Activated naive CD4-positive, alpha-beta T cell treated with Interleukin-2 at 50 U/mL for 16 hours (primary cell): ENCODE results near the gene HMGN4.

ENCODE experiments used
- DNase-seq: peaks from one replicate; pipeline ENCODE4 v3.0.0-alpha.2; 2020

Gene HMGN4

GRCh38 chr6:26552640-26553188 is 14.5 kb downstream of the HMGN4 start:
- DNase-seq: no peak

- peak; percentile 79 for DNase-seq
Observed at GRCh38 chr6:26553264-26553634, 15.1 kb downstream of the HMGN4 start.

DNA sequence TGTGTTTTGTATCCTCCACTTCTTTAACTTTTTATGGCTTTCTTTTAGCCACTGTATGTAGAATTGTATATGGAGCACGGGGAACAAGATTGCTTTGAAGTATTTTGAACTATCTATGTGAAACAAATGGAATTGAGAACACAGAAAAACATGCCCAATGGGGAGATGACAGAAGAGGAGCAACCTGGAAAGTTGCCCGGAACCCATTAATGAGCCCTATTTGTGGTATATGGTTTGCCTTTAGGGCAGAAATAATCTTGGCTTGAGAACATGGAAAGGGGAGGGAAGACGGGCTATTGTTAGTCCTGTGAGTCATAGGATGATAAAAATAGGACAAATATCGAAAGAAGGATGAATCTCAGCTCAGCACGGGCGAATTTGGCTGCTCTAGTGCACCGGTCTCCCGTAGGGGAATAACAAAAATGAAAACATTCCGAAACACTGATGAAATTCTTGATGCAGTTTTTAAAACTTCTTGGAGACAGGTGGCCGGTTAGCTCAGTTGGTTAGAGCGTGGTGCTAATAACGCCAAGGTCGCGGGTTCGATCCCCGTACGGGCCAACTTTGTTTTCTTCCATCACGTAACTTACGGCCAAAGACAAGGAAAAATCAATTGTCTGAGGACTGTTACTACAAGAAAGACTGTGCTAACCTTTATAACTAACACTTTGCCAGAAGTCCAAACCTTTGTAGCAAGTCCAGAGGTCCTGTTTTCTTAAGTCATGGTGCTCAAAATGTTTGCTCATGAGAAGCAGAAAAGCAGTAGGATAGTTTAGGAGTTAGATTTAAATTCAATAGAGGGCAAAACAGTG is 15.7 kb downstream of the HMGN4 start:
- peak; percentile 82 for DNase-seq

DNA sequence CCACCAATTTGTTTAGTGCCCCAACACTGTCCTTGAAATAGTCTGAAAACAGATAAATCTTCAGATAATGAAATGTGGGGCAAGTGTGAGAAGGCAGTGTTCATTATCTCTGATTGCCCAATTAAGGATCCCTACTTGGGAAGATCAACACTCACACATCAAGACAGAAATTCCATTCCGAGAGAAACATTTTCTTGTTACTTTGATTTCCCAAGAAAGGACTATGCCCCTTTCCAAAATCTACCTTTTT is 16.2 kb downstream of the HMGN4 start:
- DNase-seq: no peak

DNA sequence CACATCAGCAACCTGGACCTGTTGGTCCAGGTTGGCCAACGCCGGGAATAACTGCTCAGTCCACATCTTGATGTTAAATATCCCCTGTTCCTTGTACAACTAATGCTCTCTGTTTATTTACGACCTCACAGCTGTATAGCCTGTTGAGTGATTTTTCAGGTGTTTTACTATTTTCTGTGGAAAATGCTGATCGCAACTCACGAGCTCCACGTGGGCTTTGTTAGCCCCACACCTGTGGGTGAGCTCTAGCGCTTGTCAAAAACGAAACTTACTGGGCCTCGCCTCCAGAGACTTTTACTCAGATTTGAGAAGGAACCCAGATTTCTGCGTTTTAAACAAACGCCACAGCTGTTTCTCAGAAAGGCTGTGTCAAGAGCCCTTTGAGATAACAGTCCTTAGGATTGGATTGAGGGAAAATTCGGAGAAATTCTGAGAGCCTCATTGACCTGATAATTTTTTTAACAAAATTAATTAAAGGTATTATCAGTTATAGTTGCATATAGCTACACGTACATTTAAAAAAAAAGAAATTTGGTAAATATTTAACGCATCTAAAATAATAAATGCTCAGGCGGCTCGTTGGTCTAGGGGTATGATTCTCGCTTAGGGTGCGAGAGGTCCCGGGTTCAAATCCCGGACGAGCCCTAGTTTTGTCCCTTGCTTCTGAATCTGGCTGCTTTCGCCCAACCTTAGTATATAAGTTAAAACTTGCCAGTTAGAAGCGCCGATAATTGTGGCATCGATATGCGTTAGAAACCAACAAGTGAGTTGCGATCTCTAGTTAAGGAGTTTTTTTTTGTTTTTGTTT is 16.7 kb downstream of the HMGN4 start:
- peak; percentile 64 for DNase-seq

- no peak for DNase-seq
Observed at GRCh38 chr6:26555505-26556262, 17.5 kb downstream of the HMGN4 start.

- DNase-seq: peak; percentile 47
Observed at GRCh38 chr6:26556263-26557070, 18.3 kb downstream of the HMGN4 start.

DNA sequence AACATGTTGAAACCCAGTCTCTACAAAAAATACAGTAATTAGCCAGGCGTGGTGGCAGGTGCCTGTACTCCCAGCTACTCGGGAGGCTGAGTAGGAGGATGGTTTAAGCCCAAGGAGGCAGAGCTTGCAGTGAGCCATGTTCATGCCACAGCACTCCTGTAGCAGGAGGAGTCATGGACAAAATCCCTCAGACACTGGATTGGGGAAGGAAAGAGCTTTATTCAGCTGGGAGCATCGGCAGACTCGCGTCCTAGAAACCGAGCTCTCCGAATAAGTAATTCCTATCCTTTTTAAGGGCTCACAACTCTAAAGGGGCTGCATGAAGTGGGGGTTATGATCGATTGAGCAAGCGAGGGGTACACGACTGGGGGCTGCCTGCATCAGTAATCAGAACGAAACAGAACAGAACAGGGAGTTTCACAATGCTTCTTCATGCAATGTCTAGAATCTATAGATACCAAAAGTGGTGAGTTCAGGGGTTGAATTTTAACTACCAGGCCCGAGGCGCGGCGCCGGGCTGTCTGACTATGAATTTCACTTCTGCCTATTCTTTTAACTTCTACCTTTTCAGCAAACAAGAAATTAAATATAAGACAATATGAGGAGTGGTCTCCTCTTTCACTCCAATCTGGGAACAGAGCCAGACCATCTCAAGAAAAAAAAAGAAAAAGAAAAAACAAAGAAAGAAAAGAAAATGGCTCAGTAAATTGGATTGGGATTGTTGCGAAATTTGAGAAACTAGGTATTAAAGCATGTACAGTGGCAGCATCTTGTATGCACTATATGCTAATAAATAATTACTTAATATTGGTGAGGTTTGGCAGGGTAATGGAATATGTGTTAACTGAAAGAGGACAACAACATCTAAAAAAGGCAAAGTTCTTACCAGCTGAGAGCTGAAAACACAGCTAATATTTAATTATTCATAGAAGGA is 23.6 kb downstream of the HMGN4 start:
- no peak for DNase-seq

GRCh38 chr6:26563488-26563887 is 25.3 kb downstream of the HMGN4 start:
- DNase-seq: no peak

DNA sequence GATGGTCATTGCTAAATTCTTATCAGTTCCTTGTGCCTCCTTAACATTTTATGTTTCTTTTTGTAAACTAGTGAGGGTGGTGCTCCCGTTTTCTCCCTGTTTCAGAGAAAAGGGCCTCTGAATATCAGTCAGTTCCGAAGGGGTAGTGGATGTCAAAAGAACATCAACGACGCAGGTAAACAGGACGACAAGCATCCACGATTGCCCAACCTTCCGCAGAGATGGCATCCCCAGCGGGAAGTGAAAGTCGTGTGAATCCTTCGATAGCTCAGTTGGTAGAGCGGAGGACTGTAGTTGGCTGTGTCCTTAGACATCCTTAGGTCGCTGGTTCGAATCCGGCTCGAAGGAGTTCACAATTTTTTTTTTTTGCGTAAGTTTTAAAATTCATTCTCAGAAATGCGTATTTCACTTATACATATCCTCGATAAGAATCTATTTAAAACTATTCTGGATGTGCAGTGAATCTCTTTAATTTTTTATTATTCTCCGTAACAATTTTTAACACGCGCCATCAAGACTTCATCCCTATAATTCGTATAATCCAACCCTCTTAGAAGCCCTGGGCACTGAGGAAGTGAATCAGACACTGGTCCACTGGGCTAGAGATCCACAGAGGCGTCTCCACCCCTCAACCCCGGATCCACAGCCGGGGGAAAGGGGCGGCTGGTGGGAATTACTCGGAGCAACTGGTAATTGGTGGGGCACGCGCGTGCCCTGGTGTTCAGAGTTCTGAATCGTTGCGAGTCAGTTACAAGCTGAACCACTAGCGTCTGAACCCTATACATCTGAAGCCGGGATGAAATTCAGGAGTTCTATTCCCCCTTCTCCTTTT is 30.7 kb downstream of the HMGN4 start:
- DNase-seq: peak; percentile 98

GRCh38 chr6:26569433-26569764 is 31.2 kb downstream of the HMGN4 start:
- no peak for DNase-seq

DNA sequence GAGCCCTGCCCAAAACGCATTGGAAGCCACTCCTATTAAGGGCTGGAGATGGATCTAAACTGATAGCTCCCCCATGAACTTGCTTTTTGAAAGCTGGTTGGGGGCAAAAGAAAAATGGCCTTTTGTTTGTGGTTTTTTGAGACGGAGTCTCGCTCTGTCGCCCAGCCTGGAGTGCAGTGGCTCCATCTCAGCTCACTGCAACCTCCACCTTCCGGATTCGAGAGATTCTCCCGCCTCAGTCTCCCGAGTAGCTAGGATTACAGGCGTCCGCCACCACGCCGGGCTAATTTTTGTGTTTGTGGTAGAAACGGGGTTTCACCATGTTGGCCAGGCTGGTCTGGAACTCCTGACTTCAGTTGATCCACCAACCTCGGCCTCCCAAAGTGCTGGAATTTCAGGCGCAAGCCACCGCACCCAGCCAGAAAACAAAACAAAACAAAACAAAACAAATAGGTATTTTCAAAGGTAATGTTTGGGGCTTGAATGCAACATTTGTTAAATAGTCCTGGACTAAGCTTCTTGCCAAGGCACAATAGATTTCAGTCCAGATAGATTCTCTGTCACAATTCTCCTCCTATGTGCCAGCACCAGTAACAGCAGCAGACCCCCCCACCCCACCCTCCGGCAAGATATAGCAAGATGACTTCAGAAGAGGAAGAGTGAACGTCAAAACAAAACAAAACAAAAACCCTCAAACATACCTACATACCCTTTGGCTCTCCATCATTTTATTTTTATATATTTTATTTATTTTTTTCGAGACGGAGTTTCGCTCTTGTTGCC is 32.1 kb downstream of the HMGN4 start:
- no peak for DNase-seq

DNA sequence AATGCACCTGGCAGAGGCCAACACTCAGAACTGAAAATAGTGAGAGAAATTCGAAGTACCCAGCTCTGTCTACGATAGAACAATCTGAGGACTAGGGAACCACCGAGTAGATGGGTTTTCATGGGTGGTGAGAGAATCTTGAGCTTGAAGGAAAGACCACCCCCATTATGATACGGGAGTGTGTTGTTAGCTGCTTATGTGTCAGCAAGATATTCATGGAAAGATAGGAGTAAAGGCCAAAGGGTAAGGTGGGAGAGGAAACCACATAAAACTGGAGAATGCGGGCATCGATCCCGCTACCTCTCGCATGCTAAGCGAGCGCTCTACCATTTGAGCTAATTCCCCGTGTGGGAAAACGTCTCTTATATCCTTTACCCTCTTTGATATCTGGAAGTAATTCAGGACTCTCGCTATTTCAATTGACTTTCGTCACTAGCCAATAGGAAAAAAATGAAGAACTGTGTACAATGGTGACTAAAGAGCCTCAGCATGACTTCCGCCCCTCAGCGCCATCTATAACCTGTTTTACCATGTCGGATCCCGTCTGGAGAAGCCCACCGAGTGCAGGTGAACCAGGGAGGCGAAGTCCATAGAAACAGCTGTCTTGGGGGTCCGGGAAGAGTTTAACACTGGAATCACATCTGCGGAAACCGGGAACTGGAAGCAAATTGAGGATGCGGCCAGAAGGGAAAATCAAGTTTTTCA is 33.6 kb downstream of the HMGN4 start:
- DNase-seq: peak; percentile 43

- no peak for DNase-seq
Observed at GRCh38 chr6:26575494-26575939, 37.4 kb downstream of the HMGN4 start.

GRCh38 chr6:26576407-26576843 is 38.3 kb downstream of the HMGN4 start:
- DNase-seq: no peak

- peak; percentile 73 for DNase-seq
Observed at GRCh38 chr6:26576929-26577719, 39.0 kb downstream of the HMGN4 start.

GRCh38 chr6:26577720-26578072 is 39.5 kb downstream of the HMGN4 start:
- no peak for DNase-seq

- DNase-seq: no peak
Observed at GRCh38 chr6:26578279-26578678, 40.1 kb downstream of the HMGN4 start.
